Measurements from ENCODE around the gene MRPL10. TPM values are rescaled to one million over a fixed set of nuclear protein-coding genes. Genes with fewer than 3 reads are reported as not detected.

Gene MRPL10
- total RNA-seq, 6 donors from 2014 or later = 23.1 to 44.2 (median 28.6) TPM

GRCh38 chr17:47813077-47813476, 18.3 kb downstream of the MRPL10 start:
- Histone ChIP-seq H3K36me3 (peaks cover 8 to 99% (median 67%) of the 10 kb centered on the region in 4 donors), H3K27ac (no peak overlapping the region), H3K4me3 (no peak overlapping the region), H3K4me1 (peaks cover 0 to 11% (median 6%) of the 10 kb centered on the region in 4 donors), H3K27me3 (no peaks in the 10 kb centered on the region), H3K9me3 (no peaks in the 10 kb centered on the region)
- DNase-seq (no peak), ATAC-seq (ENCODE audit: low FRiP score in 2 of 2) (no peak)
- TF ChIP-seq EP300 (IDR thresholded peaks at IDR 0.05) = no peak
- 94 to 96% methylated on average over 14 of the region's 14 CpGs for WGBS, 2 donors

GRCh38 chr17:47812146-47812920, 19.0 kb downstream of the MRPL10 start:
- Histone ChIP-seq H3K4me1 (peaks cover 0 to 11% (median 6%) of the 10 kb centered on the region in 4 donors), H3K4me3 (no peak overlapping the region), H3K27ac (no peak overlapping the region), H3K27me3 (no peaks in the 10 kb centered on the region), H3K9me3 (no peaks in the 10 kb centered on the region), H3K36me3 (peaks cover 8 to 99% (median 68%) of the 10 kb centered on the region in 4 donors)
- no peak for DNase-seq
- TF ChIP-seq POLR2A (IDR thresholded peaks at IDR 0.05) (no peak), POLR2AphosphoS5 (IDR thresholded peaks at IDR 0.05) (no peak), EP300 (IDR thresholded peaks at IDR 0.05) (no peak)
- TF ChIP-seq, protein P1, sequence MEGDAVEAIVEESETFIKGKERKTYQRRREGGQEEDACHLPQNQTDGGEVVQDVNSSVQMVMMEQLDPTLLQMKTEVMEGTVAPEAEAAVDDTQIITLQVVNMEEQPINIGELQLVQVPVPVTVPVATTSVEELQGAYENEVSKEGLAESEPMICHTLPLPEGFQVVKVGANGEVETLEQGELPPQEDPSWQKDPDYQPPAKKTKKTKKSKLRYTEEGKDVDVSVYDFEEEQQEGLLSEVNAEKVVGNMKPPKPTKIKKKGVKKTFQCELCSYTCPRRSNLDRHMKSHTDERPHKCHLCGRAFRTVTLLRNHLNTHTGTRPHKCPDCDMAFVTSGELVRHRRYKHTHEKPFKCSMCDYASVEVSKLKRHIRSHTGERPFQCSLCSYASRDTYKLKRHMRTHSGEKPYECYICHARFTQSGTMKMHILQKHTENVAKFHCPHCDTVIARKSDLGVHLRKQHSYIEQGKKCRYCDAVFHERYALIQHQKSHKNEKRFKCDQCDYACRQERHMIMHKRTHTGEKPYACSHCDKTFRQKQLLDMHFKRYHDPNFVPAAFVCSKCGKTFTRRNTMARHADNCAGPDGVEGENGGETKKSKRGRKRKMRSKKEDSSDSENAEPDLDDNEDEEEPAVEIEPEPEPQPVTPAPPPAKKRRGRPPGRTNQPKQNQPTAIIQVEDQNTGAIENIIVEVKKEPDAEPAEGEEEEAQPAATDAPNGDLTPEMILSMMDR (IDR thresholded peaks at IDR 0.05) = no peak
- ATAC-seq (ENCODE audit: low FRiP score in 2 of 2) = no peak
- 83 to 88% methylated on average over 14 to 18 of the region's 18 CpGs for WGBS, 2 donors

GRCh38 chr17:47811709-47812108, 19.6 kb downstream of the MRPL10 start:
- ATAC-seq (ENCODE audit: low FRiP score in 2 of 2) (no peak), DNase-seq (no peak)
- H3K4me1 ChIP-seq = peaks cover 0 to 11% (median 6%) of the 10 kb centered on the region in 4 donors
- H3K9me3 ChIP-seq = no peaks in the 10 kb centered on the region
- TF ChIP-seq POLR2A (IDR thresholded peaks at IDR 0.05) = no peak
- peak overlapping the region in 1 of 4 donors; percentile 3 for H3K27ac ChIP-seq
- H3K4me3 ChIP-seq = no peak overlapping the region
- 65 to 78% methylated on average over 7 of the region's 7 CpGs for WGBS, 2 donors
- H3K36me3 ChIP-seq = peaks cover 8 to 99% (median 67%) of the 10 kb centered on the region in 4 donors
- no peaks in the 10 kb centered on the region for H3K27me3 ChIP-seq

GRCh38 chr17:47810901-47811635, 20.3 kb downstream of the MRPL10 start:
- no peak for ATAC-seq (ENCODE audit: low FRiP score in 2 of 2)
- TF ChIP-seq POLR2A (IDR thresholded peaks at IDR 0.05) (no peak), POLR2AphosphoS5 (IDR thresholded peaks at IDR 0.05) (no peak), EP300 (IDR thresholded peaks at IDR 0.05) (no peak)
- TF ChIP-seq, protein P1 (IDR thresholded peaks at IDR 0.05) = no peak
- no peaks in the 10 kb centered on the region for H3K9me3 ChIP-seq
- peak overlapping the region; percentile 3 to 51 (median 38) for H3K27ac ChIP-seq
- 65 to 73% methylated on average over 9 of the region's 9 CpGs for WGBS, 2 donors
- no peaks in the 10 kb centered on the region for H3K27me3 ChIP-seq
- peaks cover 0 to 11% (median 6%) of the 10 kb centered on the region in 4 donors for H3K4me1 ChIP-seq
- no peak overlapping the region for H3K4me3 ChIP-seq
- H3K36me3 ChIP-seq = peaks cover 8 to 96% (median 63%) of the 10 kb centered on the region in 4 donors
- no peak for DNase-seq

DNA sequence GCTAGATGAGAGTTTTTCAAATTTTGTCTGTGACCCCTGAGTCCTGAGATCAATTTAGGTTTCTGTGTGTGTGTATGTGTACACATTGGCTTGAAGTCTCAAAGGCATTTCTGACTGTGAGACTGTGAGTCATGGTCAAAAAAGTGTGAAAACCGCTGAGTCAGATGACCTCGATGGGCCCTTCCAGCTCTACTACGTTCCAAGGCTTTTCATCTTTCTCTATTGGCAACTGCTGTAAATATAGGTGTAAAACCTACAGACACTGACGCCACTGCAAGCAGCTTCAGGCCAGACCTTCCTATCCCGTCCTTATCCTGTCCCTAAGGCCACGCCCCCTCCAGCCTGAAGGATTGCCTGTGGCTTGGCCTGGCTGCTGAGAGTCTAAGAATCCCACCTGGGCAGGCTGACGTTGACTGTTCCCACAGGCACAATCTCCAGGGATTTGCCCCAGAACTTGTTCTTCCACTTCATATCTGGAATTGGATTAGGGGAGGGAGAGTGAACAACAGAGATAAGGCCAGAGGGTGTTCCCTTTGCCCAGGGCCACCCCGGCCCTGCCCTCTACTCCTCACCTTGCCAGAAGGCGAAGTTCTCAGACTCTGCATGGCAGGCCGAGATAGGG, 21.0 kb downstream of the MRPL10 start:
- whole genome bisulfite sequencing, 2 donors = 49 to 54% methylated on average over 9 to 10 of the region's 10 CpGs
- peak overlapping the region; percentile 31 to 51 (median 38) for H3K27ac ChIP-seq
- H3K9me3 ChIP-seq = no peaks in the 10 kb centered on the region
- TF ChIP-seq POLR2AphosphoS5 (IDR thresholded peaks at IDR 0.05) (peak in 1 of 2 donors; percentile 20), EP300 (IDR thresholded peaks at IDR 0.05) (no peak)
- H3K36me3 ChIP-seq = peaks cover 8 to 88% (median 55%) of the 10 kb centered on the region in 4 donors
- H3K27me3 ChIP-seq = no peaks in the 10 kb centered on the region
- peak; percentile 59 to 65 for ATAC-seq (ENCODE audit: low FRiP score in 2 of 2)
- peaks cover 0 to 11% (median 6%) of the 10 kb centered on the region in 4 donors for H3K4me1 ChIP-seq
- H3K4me3 ChIP-seq = no peak overlapping the region
- peak in 1 of 2 donors; percentile 82 for DNase-seq
